HG03558 (cell line): Measurements from ENCODE around the gene HOXB6.

Source experiments
- ATAC-seq: cut with Tn5 transposase; IDR thresholded peaks from one replicate; pipeline ENCODE4 v1.9.1; 2021; ENCODE audit warnings: moderate number of reproducible peaks; ENCODE audit not compliant: unreplicated experiment; ENCODE audit errors: extremely low read depth

Gene HOXB6

GRCh38 chr17:48570325-48571023 is 34.3 kb downstream of the HOXB6 start:
- ATAC-seq, result no peak

GRCh38 chr17:48569674-48570324 is 35.0 kb downstream of the HOXB6 start:
- ATAC-seq, result no peak

- ATAC-seq, result no peak
These were observed 35.6 kb downstream of the HOXB6 start for GRCh38 chr17:48569240-48569582.

- ATAC-seq, result no peak
These were observed 36.1 kb downstream of the HOXB6 start for GRCh38 chr17:48568499-48569239.

GRCh38 chr17:48567646-48568354 is 37.0 kb downstream of the HOXB6 start:
- no peak for ATAC-seq

GRCh38 chr17:48567209-48567608 is 37.6 kb downstream of the HOXB6 start:
- ATAC-seq, result no peak

- no peak for ATAC-seq
These were observed 38.1 kb downstream of the HOXB6 start for GRCh38 chr17:48566717-48567116.

- no peak for ATAC-seq
These were observed 38.7 kb downstream of the HOXB6 start for GRCh38 chr17:48565925-48566710.

GRCh38 chr17:48565022-48565554 is 39.7 kb downstream of the HOXB6 start:
- ATAC-seq, result no peak

- ATAC-seq, result no peak
These were observed 40.4 kb downstream of the HOXB6 start for GRCh38 chr17:48564188-48565021.

- ATAC-seq, result no peak
These were observed 41.0 kb downstream of the HOXB6 start for GRCh38 chr17:48563867-48564187.

GRCh38 chr17:48563385-48563838 is 41.4 kb downstream of the HOXB6 start:
- ATAC-seq, result no peak

- ATAC-seq, result no peak
These were observed 41.9 kb downstream of the HOXB6 start for GRCh38 chr17:48562934-48563333.

GRCh38 chr17:48561884-48562810 is 42.6 kb downstream of the HOXB6 start:
- no peak for ATAC-seq

GRCh38 chr17:48559840-48560817 is 44.7 kb downstream of the HOXB6 start:
- ATAC-seq, result no peak

GRCh38 chr17:48559122-48559839 is 45.5 kb downstream of the HOXB6 start:
- ATAC-seq, result no peak
